A673 (cell line): ENCODE measurements around the gene HNRNPF.

Experiments used
- CTCF ChIP-seq: fragments of 300-800, 200-600 bp; sonication (generic); conservative IDR thresholded peaks from 2 replicates; pipeline ENCODE4 v1.5.1; 2017; ENCODE audit warnings: low read depth, mild to moderate bottlenecking, antibody characterized with exemption, low read length, moderate library complexity, mixed read lengths
- EZH2 ChIP-seq: fragments of 200-600 bp; sonication (generic); IDR thresholded peaks from 2 replicates; pipeline ENCODE4 v1.6.1; 2017; ENCODE audit warnings: borderline replicate concordance, low read depth, mild to moderate bottlenecking, mixed read lengths, antibody characterized with exemption, low read length; ENCODE audit not compliant: poor library complexity, severe bottlenecking

- no peak for TF ChIP-seq CTCF
- no peak for TF ChIP-seq EZH2
Observed at GRCh38 chr10:43341450-43341849, 67.5 kb downstream of the HNRNPF start.
